ENCODE data around the gene DIP2B.

The DIP2B gene

GRCh38 chr12:50530532-50530931, 25.7 kb downstream of the DIP2B start:
- H3K9me2 ChIP-seq (replicated peaks; ENCODE audit: insufficient read depth, low read length): no peaks in the 10 kb centered on the region
- TF ChIP-seq CTCF (IDR thresholded peaks at IDR 0.05; ENCODE audit: insufficient read depth, low read length, poor library complexity, severe bottlenecking) (no peak), EZH2phosphoT487 (conservative IDR thresholded peaks at IDR 0.05; ENCODE audit: low read length) (no peak)
- H3K27me3 ChIP-seq (ENCODE audit: low read length): no peaks in the 10 kb centered on the region
- H3K9ac ChIP-seq (ENCODE audit: low read length): no peak overlapping the region
- no peaks in the 10 kb centered on the region for H3F3A ChIP-seq (ENCODE audit: insufficient read depth)
- no peak overlapping the region for H2AFZ ChIP-seq (ENCODE audit: low read depth, low read length, severe bottlenecking)
- no peak overlapping the region for H3K27ac ChIP-seq (ENCODE audit: low read depth, low read length)
- H3K4me3 ChIP-seq (ENCODE audit: insufficient read depth, low read length, poor library complexity, severe bottlenecking): no peak overlapping the region
- no peak overlapping the region for H3K4me2 ChIP-seq (ENCODE audit: low read depth, low read length, poor library complexity, severe bottlenecking)
- H3K9me3 ChIP-seq (ENCODE audit: insufficient read depth, low read length): no peaks in the 10 kb centered on the region
- no peaks in the 10 kb centered on the region for H3K36me3 ChIP-seq (ENCODE audit: low read length)
- H3K79me2 ChIP-seq (ENCODE audit: insufficient read depth, low read length): peaks cover 7% of the 10 kb centered on the region; the same call in 1 of the 2 replicates
- H4K20me1 ChIP-seq (ENCODE audit: low read depth, low read length): no peaks in the 10 kb centered on the region

- TF ChIP-seq CTCF (IDR thresholded peaks at IDR 0.05; ENCODE audit: insufficient read depth, low read length, poor library complexity, severe bottlenecking): no peak
- no peak for TF ChIP-seq EZH2phosphoT487 (conservative IDR thresholded peaks at IDR 0.05; ENCODE audit: low read length)
- H3K4me2 ChIP-seq (ENCODE audit: low read depth, low read length, poor library complexity, severe bottlenecking): no peak overlapping the region
- H4K20me1 ChIP-seq (ENCODE audit: low read depth, low read length): no peaks in the 10 kb centered on the region
- H3K36me3 ChIP-seq (ENCODE audit: low read length): no peaks in the 10 kb centered on the region
- no peaks in the 10 kb centered on the region for H3K9me3 ChIP-seq (ENCODE audit: insufficient read depth, low read length)
- no peak overlapping the region for H3K27ac ChIP-seq (ENCODE audit: low read depth, low read length)
- H3K27me3 ChIP-seq (ENCODE audit: low read length): no peaks in the 10 kb centered on the region
- no peak overlapping the region for H3K9ac ChIP-seq (ENCODE audit: low read length)
- H3K4me3 ChIP-seq (ENCODE audit: insufficient read depth, low read length, poor library complexity, severe bottlenecking): no peak overlapping the region
- H3K79me2 ChIP-seq (ENCODE audit: insufficient read depth, low read length): peaks cover 13% of the 10 kb centered on the region
- no peak overlapping the region for H2AFZ ChIP-seq (ENCODE audit: low read depth, low read length, severe bottlenecking)
- H3K9me2 ChIP-seq (replicated peaks; ENCODE audit: insufficient read depth, low read length): no peaks in the 10 kb centered on the region
- H3F3A ChIP-seq (ENCODE audit: insufficient read depth): no peaks in the 10 kb centered on the region
These were observed 28.4 kb downstream of the DIP2B start for GRCh38 chr12:50533203-50533584.

- Histone ChIP-seq H3K36me3 (ENCODE audit: low read length) (no peaks in the 10 kb centered on the region), H3F3A (ENCODE audit: insufficient read depth) (no peaks in the 10 kb centered on the region), H3K27ac (ENCODE audit: low read depth, low read length) (no peak overlapping the region), H3K27me3 (ENCODE audit: low read length) (no peaks in the 10 kb centered on the region), H3K9me2 (replicated peaks; ENCODE audit: insufficient read depth, low read length) (no peaks in the 10 kb centered on the region), H3K4me3 (ENCODE audit: insufficient read depth, low read length, poor library complexity, severe bottlenecking) (no peak overlapping the region), H2AFZ (ENCODE audit: low read depth, low read length, severe bottlenecking) (no peak overlapping the region), H4K20me1 (ENCODE audit: low read depth, low read length) (no peaks in the 10 kb centered on the region), H3K9me3 (ENCODE audit: insufficient read depth, low read length) (no peaks in the 10 kb centered on the region), H3K79me2 (ENCODE audit: insufficient read depth, low read length) (peaks cover 13% of the 10 kb centered on the region), H3K9ac (ENCODE audit: low read length) (no peak overlapping the region), H3K4me2 (ENCODE audit: low read depth, low read length, poor library complexity, severe bottlenecking) (no peak overlapping the region)
- TF ChIP-seq CTCF (IDR thresholded peaks at IDR 0.05; ENCODE audit: insufficient read depth, low read length, poor library complexity, severe bottlenecking) (no peak), EZH2phosphoT487 (conservative IDR thresholded peaks at IDR 0.05; ENCODE audit: low read length) (no peak)
These were observed 29.2 kb downstream of the DIP2B start for GRCh38 chr12:50533971-50534370.

All from SU-DHL-6 (cell line).